SK-N-SH treated with all-trans-retinoic acid at 6 μM for 48 hours (cell line): ENCODE data around the gene BICRAL.

Experiments
- ARNTL ChIP-seq: fragments of 450-650 bp; formaldehyde crosslinking; IDR thresholded peaks from 2 replicates; pipeline ENCODE4 v1.5.0; 2020; ENCODE audit warnings: low read depth, mild to moderate bottlenecking, moderate library complexity, borderline replicate concordance
- ESRRG ChIP-seq: fragments of 250-450 bp; sonication (Bioruptor Pico); IDR thresholded peaks from 2 replicates; pipeline ENCODE4 v1.6.1; 2021; ENCODE audit warnings: mild to moderate bottlenecking
- ZNF8 ChIP-seq: fragments of 450-650 bp; formaldehyde crosslinking; IDR thresholded peaks from 2 replicates; pipeline ENCODE4 v1.5.0; 2020; ENCODE audit warnings: mild to moderate bottlenecking, moderate library complexity
- TF ChIP-seq, protein P1 (sequence below): fragments of 250-450 bp; sonication (Bioruptor Pico); IDR thresholded peaks from 2 replicates; pipeline ENCODE4 v1.5.1; 2020; ENCODE audit warnings: low read depth, mild to moderate bottlenecking, moderate library complexity

DNA sequence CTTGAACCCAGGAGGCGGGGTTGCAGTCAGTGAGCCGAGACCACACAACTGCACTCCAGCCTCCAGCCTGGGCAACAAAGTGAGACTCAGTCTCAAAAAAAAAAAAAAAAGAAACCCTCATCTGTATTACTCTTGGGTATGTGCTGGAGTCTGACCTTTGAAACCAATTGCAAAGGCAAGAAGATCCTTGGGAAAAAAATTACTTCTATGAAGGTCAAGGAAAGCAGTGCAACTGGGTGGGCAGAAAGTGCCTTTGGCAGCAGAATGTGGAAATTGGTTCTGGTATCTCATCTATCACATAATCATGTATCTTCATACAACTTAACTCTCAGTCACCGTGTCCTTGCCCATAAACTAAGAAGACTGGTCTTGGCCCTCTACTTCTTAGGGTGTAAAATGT, 89.9 kb downstream of the BICRAL start:
- TF ChIP-seq, protein P1, sequence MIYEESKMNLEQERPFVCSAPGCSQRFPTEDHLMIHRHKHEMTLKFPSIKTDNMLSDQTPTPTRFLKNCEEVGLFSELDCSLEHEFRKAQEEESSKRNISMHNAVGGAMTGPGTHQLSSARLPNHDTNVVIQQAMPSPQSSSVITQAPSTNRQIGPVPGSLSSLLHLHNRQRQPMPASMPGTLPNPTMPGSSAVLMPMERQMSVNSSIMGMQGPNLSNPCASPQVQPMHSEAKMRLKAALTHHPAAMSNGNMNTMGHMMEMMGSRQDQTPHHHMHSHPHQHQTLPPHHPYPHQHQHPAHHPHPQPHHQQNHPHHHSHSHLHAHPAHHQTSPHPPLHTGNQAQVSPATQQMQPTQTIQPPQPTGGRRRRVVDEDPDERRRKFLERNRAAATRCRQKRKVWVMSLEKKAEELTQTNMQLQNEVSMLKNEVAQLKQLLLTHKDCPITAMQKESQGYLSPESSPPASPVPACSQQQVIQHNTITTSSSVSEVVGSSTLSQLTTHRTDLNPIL (CRISPR knock-in tag): no peak
- TF ChIP-seq ARNTL (CRISPR knock-in tag): no peak
- no peak for TF ChIP-seq ESRRG (CRISPR knock-in tag)
- TF ChIP-seq ZNF8: no peak
